HS-27A (cell line): Measurements from ENCODE around the gene RTL1.

Experiments
- DNase-seq: peaks from one replicate; pipeline ENCODE4 v3.0.0-alpha.2; 2012; ENCODE audit warnings: low read depth, missing footprints

The RTL1 gene

DNA sequence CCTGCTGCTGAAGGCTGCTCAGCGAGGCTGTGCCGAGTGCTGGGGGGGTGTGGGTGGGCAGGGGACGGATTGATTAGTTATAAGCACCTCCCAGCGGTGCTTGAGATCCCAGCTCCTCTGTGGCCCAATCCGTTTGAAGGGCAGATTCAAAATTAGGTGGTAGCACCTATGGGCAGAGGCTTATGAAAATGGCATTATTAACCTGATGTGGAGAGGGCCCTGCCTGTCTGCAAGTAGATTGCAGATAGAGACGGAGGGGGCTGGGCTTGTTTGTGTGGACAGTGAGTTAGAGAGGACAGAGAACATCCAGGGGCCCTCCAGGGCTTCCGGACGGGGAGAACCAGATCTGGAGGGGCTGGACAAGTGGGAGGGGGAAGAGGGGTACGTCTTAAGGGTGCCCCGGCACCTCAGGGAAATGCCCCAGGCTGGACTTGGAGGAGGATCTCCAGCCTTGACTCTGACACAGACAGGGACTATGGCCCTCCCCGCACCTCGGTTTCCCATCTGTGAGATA, at the start of gene RTL1:
RTL1 (minus strand) TSS at position 51 of the 514 bp plus-strand sequence. CDS start 18,934 bp downstream, outside the sequence.
- DNase-seq: no peak

DNA sequence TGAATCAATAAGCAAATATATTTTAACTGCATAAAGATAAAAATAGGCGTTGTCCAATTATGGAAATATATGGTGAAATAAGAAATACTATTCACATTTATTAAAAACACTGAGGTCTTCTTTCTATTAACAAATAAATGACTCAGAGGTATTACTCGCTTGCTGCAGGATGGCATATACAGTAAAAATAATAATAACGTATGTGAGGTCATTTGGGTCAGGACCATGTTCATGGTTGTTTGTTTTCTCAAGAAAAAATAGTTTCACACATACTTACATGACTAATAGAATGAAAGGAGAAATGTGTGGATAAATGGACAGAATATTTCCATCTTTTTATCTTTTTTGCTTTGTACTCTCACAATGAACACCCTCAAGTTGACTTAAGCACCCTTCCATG, 46.5 kb upstream of the RTL1 start:
- no peak for DNase-seq

DNA sequence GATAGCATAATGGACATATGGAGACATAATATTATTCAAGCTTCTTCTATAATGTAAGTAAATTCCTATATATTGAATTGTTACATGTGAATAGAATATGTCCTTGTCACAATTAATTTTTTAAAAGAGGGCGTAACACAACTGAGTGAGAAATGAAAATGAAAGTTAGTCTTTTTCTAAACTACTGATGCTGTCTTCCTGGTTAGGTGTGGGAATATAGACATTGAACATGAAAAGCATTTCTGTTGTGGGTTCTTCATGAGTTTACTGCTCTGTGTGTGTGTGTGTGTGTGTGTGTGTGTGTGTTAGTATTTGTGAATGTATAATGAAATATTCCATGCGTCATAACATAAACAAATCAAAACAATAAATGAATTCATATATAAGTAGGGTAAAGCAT, 40.5 kb upstream of the RTL1 start:
- DNase-seq: no peak

DNA sequence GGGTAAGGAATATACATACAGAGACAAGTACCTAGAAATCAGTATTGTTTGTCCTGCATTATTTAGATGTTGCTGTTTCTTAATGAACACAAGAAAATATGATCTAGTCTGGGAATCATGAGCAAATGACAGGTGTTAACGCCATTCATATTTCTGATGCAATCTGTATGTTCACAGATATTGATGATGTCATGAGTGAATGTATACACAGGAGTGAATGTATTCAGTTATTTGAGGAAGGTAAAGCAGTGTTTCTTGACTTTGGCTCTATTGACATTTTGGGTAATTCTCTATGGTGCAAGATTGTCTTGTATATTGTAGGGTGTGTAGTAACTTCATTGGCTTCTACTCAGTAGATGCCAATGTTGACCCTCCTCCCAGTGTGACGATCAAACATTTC, 26.7 kb upstream of the RTL1 start:
- no peak for DNase-seq

DNA sequence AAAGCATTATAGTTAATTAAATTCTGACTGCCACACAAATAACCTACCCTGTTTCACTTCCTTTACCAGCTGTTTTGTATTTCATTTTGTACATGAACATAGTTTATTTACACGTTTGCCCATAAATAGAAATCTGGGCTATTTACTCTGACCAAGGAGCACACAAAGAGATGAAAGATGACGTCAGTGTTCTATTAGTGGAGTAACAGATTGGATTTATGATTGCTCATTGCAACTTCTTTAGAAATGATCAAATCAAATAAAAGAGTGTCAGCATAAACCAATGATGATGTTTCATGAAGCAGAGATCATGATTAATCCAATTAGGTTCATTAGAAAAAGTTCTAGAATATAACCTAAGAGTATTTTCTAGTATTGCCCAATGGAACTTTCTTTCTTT, 12.0 kb upstream of the RTL1 start:
- DNase-seq: no peak

DNA sequence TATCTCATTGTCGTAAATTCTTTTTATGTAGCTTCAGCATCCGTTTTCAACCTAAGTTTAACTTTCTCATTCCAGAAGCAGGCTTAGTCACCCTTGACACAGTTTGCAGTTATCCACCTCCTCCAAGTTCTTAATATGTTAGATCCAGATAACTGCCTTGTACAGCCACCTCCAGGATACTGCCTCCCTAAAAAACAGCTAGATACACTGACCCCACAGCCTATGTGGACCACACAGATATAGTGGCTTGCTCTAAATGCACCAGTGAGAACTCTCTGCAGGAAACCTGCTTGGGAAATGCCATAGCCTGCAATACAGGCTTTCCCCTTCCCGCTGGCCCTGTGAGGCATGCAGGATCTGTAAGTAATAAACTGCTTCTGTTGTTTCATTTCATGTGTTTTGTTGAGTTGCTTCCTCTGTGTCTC, 11.1 kb upstream of the RTL1 start:
- DNase-seq: no peak

DNA sequence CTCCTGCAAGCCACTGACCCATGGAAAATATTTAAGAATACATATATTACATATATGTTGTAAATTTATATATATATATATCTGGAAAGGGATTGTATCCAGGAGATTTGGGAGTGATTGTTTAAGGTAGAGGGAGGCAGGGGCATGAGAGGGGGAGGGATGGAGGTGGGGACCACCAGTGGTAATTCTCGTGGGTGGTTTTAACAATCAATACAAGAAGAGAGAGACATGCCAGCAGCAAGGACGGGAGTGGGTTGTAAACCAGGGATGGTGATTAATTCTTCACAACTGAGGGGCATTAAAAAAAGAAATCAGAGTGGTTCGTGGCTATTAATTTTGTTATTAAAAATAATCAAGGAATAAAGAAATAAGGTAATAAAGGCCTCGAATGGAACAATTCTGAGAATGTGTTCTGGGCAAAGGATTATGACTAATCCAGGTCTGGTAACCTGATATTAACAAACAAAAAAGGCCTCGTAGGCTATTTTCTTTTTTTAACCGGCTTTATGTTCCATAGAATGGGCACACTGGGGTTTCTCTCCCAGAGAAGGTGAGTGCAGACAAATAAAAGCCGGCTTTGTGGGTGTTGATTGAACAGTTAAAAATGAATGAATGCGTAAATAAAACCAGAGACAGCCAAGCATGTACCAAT, 8.3 kb upstream of the RTL1 start:
- no peak for DNase-seq

DNA sequence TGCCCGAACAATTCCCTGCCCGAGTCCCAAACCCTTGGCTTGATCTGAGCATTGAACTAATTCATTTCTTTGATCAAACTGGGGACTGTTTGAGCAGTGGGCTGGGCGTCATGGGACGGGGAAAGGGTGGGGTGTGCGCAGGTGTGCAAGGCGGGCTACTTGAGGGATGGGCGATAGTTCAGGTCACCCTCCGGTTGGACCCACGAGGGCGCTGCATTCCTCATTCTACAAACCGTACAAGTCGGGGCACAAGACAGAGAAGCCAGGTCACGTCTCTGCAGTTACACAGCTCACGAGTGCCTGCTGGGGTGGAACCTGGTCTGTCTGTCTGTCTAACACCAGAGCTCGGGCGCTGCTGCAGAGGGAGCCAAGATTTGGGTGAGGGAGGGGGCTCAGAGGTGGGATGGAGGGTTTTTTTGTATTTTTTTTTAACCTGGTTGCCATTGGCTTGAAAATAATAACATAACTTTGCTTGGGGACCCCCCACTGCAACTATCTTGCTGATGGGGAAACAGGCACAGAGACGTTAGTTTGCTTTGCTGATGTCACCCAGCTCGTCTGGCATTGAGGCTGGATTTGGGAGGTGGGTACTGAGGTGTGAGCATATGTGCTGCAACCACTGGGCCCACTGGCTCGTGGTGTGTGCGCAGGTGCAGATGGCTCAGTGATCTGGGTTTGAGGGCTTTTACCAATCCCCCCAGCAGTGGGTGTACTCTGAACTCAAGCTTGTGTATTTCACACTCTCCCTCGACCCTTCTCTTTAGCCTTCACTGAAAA, 7.6 kb upstream of the RTL1 start:
- DNase-seq: no peak

DNA sequence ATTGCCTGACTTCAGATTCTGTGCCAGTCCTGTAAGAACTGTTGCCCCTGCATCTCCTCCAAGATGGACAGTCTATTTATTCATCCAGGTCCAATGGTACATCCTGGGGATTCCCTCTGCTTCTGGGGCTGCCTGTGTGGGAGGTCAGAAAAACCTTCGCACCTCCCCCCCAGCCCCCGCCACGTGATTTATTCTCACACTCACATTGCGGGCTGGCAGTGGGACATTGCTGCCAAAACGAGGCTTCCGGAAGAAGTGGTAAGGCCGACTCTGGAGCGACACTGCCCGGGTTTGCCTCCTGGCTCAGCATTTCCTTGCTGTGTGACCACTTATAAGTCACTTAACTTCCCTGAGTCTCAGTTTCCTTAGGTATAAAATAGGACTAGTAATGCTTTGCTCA, 5.9 kb upstream of the RTL1 start:
- DNase-seq: no peak

DNA sequence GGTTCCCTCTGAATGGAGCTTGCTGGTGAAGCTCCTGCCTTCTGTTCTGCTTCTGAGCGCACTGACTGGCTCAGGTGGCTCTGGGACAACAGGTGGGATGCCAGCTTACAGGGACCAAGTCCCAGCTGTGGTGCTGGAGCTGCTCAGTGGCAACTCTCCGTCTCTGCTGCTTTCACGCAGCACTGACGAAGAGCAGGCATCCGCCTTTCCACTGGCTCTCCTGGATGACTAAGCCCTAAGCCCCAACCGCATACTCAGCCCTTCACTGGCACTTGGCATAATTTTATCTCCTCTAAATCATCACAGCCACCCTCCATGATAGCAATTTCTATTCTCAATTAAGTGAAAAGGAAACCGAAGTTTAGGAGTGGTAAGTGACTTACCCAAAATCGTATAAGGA, 3.7 kb upstream of the RTL1 start:
- no peak for DNase-seq

DNA sequence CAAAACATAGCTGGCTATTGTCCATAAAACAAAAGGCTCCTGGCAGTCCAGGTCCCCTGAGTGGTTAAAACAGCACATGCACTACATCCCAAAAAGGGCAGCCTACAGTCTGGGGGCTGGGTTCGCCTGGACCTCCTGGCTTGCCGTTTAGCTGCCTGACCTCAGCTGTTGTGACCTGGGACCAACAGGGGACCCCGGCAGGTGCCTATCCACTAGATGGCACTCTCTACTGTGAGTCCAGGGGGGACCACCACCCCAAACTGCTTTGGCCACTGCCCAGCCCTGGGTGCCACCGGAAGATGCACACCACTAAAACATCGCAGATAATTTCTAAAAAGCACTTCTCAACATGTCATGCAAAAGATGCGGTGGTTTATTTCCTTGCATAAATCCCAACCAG, 2.9 kb upstream of the RTL1 start:
- no peak for DNase-seq

DNA sequence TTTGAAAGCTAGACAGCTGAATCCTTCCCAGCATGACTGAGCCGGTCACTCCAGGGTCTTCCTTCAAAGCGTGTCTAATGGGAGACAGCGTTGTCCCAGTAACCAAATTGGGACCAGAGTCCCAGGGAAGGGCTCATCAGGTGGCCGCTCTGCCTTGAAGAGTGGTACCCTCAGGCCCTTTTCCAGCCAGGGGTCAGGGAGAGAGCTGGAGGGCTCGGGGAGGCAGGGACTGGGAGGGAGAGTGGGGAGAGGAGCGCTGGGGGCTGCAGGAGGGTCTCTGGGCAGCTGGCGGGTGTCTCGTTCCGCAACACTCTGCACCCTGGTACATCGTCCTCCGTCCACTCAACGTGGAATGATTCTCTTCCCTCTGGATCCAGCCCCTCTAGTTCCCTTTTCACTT, 1.6 kb upstream of the RTL1 start:
- no peak for DNase-seq

DNA sequence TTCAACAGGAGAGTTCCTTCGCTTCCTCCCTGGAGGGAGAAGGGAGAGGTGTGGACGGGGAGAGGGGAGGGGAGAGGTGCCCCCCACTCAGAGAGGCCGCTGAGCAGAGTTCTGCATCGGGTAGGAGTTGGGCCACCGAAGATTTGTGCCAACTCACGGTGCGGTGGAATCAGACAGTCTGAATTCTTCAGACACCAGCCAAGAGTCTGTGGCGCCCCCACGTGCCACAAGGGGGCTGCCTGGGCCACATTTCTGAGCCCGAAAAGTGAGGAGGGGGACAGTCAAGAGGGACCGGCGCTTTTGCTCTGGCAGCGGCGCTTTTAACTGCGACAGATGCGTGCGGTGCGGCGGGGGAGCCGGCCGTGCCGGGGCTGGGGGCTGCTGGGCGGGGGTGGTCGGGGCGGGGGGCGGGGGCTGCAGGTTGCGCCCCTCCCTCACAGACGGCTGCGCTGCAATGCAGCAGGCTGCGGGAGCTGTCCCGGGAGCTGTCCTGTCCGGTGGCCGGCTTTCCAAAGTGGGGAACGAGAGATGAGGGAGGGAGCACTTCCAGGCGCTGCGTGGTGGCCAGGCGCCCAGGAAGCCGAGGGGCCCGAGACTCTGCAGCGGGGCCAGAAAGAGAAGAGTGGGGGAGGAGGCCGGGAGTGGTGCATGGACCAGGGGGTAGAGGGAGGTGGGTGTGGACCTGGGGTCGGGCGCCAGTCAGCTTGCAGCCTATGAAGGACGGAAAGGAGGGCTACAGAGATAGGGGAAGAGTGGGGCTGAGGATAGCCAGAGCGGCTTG, 975 bp upstream of the RTL1 start:
- no peak for DNase-seq

DNA sequence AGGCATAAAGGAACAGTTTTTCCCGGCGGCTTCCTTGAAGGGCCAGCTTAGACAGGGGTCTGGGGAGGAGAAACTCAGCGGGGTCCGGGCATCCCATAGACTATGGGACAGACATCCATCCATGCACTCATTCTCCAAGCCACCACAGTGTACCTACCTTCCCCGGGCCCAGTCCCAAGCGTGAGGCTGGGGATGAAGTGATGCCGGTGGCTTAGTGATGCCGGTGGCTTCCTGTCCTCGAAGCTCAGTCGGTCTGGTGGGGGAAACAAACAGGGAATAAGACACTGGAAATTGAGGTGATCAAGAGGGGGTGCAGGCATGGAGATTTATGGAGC, 421 bp downstream of the RTL1 start:
- no peak for DNase-seq

DNA sequence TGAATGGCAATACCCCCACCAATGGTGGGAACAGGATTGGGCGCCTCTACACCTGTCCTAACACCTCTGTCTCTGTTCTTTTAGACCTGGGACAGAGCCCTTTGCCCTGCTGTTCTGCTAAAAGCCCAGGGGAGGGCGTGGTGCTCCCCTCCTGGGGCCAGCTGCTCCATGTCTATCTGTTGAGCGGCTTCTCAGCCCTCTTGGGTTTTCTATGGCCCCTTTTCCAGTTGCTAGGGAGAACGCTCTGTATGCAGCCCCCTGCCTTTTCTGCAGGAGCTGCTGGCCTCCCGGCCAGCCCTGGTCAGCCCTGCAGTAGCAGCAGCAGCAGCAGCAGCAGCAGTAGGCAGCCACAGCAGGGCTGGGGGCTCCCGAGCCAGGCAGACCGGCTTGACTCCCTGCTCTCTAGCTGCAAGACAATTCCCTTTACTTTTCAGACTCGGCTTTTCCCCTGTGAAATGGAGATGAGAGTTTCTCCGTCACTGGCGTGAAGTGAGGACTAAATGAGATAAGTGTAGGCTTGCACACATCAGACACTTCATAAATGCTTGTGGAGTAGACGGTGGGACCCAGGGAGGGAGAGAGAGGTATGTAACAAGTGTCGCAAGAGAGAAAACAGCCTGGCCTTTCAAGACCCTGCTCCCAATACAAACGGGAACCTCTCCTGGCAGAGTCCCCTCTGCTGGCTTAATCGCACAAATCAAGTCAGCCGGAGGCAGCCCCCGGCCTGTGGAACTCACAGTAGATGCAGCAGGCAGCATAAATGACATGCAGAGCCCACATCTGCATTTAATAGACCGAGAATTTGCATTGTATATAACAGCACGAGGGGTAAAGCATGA, 1.0 kb downstream of the RTL1 start:
- no peak for DNase-seq

DNA sequence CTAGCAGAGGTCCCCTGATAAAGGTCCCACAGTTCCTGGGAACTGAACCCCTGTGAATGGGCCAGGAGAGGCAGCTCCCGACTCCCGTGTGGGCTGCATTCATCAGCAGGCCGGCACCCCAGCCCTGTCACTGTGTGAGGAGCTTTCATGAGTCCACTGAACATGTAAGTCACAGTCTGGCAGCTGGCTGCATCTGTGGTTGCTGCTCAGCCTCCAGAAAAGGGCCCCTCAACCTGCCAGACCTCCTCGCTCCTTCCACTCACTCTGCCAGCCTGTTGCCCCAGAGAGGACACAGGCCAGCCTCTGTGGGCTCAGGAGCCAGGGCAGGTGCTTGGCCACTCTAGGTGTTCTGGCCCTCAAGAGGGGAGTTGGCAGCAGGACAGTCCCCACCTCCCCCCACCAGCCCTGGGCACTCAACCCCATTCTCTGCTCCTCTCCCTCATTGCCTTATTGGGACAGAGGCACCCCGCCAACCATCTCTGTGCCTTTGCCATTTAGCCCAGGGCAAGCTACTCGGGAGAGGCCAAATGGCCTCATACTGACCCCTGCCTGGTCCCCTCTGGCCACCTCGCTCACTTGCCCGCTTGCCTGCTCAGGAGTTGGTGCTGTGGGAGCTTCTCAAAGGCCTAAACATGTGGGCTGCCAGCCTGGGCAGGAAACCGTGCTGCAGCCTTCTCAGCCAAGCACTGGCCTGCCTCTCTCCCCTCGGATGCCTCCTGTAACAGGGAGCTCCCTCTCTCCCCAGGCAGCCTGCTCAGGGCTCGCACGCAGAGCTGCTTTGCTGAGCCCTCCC, 1.9 kb downstream of the RTL1 start:
- no peak for DNase-seq

DNA sequence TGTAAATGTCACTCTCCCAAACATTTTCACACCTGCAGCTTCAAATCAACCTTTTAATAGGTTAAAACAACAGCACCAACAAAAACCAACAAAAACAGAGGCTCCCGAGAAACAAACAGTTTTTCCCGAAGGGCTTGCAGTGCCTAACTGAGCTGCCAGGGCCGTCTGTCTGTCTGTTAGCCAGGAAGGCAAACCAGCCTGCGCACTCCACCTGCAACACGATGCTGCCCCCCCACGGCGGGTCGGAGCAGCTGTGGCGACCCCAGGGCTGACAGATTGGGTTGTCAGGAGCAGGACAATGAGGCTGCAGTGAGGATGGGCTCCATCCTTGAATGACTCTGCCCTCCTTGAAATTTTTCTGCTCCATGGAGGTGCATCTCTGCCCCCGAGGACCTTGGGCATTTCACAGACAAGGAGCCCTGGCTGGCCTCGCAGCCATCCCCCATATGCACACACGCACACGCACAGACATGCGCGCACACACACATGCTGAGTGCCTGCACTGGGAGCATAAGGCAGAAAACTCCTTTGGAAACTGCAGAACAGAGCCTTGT, 2.6 kb downstream of the RTL1 start:
- no peak for DNase-seq

DNA sequence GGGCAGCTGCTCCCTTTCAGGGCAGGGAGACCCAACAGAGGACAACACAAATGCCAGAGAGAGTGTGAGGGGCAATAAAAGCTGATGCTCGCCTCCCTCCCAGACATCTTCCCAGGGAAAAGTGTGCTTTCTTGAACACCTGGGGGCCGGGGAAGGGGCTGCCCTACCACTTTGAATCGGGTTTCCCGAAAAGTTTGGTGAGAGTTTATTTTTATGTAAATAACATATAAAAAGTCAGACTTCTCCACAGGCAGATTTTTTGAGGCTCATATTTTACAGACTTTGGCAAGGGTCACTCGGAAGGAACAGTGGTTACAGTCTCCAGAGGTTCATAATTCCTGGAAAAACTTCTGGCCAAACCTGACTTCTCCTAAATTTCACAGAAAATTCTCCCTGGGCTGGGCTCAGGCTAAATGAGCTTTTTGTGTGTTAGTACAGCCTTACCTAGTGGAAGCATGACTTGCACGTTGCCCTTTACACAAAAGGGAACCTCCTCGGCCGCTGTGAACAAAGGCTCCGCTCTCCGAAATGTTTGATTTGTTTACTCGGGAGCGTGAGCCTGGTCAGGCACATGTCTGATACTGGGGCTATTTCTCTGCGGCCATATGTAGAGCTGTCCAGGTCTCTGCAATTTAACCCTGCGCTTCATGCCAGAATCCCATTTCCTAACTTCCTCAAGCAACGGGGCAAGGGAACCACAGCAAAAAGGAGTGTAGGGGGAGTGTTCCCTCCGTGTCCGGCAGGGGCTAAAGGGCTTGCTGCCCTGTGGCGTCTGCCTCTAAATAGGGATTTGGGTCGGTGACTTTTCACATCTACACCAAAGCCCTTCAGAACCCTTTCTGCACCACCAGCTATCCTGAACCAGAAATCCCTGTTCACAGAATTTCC, 3.4 kb downstream of the RTL1 start:
- DNase-seq: no peak

DNA sequence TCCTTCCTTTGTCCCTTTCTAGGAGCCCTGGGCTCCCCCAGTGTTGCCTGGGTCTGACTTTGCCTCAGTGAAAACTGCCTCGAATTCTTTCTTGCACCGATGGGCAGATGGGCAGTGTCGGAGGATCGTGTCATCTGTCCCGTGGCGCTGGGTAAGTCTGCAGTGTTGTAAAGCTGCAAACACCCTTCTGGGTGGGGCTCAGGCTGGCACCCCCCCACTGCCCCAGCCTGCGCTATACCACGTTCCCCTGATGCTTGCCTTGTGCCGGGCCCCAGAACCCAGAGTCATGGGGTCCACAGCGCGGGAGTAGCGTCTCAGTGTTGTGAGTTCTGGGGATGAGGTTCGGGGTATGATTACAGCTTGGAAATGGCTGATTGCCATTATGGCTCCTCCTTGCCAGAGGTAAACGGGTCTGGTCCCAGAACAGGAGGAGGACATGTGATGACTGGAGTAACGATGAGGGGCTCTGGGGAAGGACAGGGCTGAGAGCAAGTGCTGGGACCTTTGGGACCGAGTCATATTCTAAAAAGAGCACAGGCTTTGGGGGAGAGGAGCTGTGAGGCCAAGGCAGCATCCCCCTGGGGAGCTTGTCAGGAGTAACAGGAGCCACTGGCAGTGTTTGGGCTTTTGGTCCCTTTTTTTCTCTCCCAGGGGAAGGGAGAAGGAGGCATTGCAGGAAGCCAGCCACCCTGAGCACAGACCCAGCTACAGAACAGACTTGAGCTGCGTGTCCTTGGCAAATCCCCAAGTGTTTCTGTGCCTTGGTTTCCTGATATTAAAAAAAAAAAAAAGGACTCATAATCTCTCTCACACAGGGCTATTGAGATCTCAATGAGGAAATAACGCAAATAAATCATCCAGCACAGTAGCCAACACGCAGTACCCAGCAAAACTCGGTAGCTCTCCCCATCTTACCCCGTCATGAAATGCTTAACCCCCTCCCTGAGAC, 4.3 kb downstream of the RTL1 start:
- no peak for DNase-seq
